Ecto neural progenitor cell (in vitro differentiated cells): ENCODE measurements around the gene TBC1D32.
"Not testable (repeated sequence)": the region's sequence is repeated elsewhere in the genome, so short reads cannot be mapped to it uniquely, and the experiment has no call there.

Experiments
- DNase-seq: peaks from one replicate; pipeline ENCODE4 v3.0.0-alpha.2; 2018; ENCODE audit warnings: low spot score

TBC1D32 gene

DNA sequence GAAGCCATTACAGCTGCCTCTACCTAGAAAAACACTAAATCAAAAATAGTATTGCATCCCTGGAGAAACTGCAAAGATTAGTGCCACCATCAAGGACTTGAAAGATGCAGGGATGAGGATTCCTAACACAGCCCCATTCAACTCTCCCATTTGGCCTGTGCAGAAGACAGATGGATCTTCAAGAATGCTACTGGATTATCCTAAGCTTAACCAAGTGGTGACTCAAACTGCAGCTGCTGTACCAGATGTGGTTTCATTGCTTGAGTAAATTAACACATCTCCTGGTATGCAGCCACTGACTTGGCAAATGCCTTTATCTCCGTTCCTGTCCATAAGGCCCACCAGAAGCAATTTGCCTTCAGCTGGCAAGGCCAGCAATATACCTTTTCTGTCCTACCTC is 117.4 kb downstream of the TBC1D32 start:
- DNase-seq: no peak

DNA sequence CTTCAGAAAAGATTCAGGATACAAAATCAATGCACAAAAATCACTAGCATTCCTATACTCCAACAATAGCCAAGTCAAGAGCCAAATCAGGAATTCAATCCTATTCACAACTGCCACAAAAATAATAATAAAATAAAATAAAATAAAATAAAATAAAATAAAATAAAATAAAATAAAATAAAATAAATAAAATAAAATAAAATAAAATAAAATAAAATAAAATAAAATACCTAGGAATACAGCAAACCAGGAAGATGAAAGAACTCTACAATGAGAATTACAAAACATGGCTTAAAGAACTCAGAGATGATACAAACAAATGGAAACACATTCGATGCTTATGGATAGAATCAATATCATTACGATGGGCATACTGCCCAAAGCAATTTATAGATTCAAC is 120.9 kb downstream of the TBC1D32 start:
- DNase-seq: not testable (repeated sequence)

DNA sequence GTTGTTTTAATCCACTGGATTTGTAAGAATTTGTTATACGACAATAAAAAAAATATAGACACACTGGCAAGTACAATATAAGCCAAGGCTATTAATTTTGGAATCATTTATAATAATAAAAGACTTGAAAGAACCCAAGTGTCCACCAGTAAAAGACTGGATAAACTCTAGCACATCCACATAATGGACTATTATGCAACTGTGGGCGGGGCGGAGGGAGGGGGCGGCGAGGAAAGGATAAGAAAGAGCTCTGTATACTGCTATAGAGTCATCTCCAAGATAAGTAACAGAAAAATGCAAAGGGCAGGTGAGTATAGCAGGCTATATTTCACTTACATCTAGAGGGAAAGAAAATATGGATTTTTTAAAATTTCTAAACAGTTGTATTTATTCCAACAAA is 123.3 kb downstream of the TBC1D32 start:
- DNase-seq: no peak

DNA sequence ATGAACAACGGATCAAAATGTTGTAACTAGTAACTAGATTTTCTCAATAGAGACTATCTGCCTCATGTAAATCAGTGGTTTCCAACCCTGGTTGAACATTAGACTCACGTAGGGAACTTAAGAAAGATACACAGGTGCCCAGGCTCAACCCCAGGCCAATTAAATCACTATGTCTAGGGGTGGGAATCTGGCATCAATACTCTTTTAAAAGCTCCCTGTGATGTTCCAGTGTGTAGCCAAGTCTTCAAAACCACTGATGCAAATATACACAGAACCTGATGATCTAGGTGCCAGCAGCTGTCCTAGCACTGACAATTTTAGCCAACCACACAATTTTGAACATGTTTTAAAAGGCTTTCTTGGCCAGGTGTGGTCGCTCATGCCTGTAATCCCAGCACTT is 128.7 kb downstream of the TBC1D32 start:
- DNase-seq: no peak

- no peak for DNase-seq
Observed at GRCh38 chr6:121201105-121201504, 133.2 kb downstream of the TBC1D32 start.

GRCh38 chr6:121196042-121196441 is 138.2 kb downstream of the TBC1D32 start:
- DNase-seq: not testable (repeated sequence)

DNA sequence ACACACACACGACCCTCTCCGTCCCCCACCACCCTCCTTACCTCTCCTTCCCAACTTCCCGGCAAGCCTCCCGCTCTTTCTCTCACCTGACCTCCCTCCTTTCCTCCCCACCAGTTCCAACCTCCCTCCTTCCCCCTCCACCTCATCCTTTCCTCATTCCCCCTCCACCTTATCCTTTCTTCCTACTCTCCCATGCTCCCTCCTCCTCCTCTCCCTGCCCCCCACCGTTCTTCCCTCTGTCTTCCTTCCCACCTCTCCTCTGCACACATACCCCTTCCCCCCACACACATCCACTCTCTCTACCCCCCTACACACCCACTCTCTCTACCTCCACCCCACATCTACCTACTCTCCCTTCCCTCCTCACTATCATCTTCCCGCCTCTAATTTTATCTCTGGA is 144.2 kb downstream of the TBC1D32 start:
- no peak for DNase-seq

DNA sequence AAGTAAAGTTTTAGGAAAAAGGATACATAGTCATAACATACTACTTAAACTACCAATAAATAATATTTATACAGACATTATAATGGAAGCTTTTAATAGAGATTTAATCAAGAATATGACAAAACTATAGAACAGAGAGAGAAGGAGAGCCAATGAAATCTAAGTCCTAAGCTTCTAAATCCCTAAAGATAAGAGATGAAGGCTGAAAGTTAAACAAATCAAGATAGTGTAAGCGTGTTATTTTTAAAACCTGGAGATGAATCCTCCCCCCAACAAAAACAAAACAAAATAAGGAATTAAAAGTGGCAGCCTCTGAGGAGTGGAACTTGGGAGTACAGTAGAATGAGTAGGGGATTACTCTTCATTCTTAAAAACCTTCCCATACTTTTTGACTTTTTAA is 145.9 kb downstream of the TBC1D32 start:
- no peak for DNase-seq

- DNase-seq: no peak
Observed at GRCh38 chr6:121187833-121188200, 146.5 kb downstream of the TBC1D32 start.

DNA sequence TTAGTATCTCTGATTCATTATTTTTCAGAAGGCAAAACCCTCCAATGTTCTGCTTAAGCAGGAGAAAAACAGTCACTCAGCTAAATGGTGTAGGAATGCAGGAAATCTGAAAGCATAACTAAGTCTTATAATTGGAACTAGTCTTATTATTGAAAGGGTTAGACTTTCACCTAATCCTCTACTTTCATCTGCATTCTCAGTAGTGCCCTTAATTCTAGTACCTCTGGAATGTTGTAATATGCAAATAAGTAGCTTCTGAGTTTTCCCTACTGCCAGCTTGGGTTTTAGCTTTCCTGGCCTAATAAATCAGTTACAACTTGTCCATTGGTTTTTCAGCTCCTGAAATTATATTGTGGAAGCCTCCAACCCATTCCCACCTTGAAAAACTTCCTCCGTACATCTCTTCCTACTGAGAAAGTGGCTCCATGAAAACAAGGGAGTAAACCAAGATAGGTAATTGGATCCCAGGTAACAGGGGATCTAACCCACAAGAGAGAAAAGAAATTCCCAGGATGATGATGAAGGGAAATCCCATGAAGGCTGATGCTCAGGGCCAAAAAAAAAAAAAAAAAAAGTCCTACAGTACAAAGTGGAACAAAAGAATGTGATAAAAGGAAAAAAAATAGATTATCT is 147.0 kb downstream of the TBC1D32 start:
- no peak for DNase-seq

DNA sequence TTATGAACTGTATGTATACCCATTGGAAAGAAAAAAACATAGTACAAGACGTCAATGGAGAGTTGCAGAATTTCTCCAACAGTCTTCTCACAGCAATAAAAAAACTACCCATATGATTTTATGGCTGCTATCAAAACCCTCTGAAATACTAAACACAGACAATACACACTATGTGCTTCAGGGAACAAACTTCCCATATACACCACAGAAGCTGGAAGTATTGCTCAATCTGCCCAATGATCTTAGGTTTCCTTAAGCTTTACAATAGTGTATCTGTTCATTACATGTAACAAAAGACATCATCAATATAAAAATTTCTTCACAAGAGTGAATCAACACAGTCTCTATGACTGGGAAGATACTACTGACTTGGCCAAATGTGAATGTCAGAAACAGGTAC is 150.5 kb downstream of the TBC1D32 start:
- no peak for DNase-seq

GRCh38 chr6:121175827-121176226 is 158.5 kb downstream of the TBC1D32 start:
- no peak for DNase-seq

DNA sequence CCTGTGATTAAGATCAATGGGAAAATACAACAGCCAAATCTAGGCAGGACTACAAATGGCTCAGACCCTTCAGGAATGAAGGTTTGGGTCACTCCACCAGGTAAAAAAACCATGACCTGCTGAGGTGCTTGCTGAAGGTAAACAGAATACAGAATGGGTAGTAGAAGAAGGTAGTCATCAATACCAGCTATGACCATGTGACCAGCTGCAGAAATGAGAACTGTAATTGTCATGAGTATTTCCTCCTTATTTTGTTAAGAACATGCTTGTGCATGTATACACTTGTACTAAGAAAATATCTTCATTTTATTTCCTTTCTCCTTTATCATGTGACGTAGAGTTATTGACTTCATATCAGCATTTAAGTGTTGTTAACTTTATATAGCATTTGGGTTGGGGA is 161.8 kb downstream of the TBC1D32 start:
- DNase-seq: not testable (repeated sequence)

DNA sequence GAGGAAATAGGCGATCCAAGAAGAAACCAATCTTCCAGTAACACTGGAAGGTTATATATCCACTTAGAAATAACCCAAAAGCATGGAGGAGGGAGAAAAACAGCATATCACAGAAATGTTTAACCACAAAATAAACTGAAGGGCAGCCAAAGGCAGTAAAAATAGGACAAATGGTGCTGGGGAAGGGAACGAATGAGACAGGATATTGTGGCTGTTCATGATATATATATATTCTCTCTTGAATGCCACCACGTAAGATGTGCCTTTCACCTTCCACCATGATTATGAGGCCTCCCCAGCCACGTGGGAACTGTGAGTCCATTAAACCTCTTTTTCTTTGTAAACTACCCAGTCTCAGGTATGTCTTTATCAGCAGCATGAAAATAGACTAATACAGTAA is 162.4 kb downstream of the TBC1D32 start:
- DNase-seq: no peak

GRCh38 chr6:121161886-121162285 is 172.4 kb downstream of the TBC1D32 start:
- no peak for DNase-seq

- DNase-seq: no peak
Observed at GRCh38 chr6:121160276-121160675, 174.0 kb downstream of the TBC1D32 start.

GRCh38 chr6:121158891-121159290 is 175.4 kb downstream of the TBC1D32 start:
- no peak for DNase-seq

- no peak for DNase-seq
Observed at GRCh38 chr6:121158438-121158837, 175.8 kb downstream of the TBC1D32 start.

DNA sequence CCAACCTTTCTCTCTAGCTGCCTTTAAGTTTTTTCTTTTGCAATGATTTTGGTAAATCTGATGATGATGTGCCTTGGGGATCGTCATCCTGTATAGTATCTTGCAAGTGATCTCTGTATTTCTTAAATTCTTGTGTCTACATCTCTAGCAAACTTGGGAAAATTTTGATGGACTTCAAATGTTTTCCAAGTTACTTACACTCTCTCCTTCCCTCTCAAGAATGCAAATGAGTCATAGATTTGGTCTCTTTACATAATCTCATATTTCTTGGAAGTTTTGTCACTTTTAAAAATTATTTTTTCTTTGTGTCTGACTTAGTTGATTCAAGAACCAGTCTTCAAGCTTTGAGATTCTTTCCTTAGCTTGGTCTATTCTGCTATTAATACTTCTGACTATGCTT is 176.4 kb downstream of the TBC1D32 start:
- no peak for DNase-seq

- DNase-seq: no peak
Observed at GRCh38 chr6:121143476-121143875, 190.8 kb downstream of the TBC1D32 start.

DNA sequence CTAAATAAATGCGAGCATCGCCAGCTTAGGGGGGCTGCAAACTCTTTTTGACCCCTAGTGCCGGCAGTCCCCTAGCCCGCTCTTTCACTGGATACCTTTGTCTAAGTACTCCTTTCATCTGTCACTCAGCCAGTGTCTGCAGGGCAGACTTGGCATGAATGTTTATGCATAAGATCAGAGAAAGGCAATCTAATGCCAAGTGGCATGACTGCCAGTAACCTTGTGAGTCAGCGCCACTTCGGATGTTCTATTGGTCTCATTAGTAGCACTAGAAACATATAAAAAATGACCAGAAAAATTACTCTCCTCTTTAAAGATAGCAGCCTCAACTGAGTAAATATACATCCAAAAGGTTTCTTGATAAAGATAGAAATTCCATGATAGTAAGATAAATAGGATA is 192.2 kb downstream of the TBC1D32 start:
- no peak for DNase-seq

GRCh38 chr6:121135425-121135824 is 198.9 kb downstream of the TBC1D32 start:
- DNase-seq: no peak

DNA sequence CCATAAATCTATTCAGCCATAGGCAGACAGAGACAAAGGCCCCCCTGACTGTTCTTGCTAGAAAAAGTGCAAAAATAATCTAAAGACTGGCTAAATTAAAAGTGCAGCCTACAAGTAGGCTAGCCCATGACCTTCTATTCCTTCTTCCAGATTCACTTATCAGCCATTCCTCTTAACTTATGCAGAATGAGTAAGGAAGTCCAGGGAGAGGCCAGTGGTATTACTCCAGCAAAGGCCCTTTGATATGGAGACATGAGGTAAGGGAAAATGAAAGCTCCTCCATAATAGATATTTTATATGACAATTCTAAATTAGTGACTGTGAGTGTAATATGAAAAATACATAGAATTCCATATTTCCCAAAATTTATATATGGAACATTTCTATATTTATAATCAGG is 199.4 kb downstream of the TBC1D32 start:
- DNase-seq: no peak

- no peak for DNase-seq
Observed at GRCh38 chr6:121124600-121124999, 209.7 kb downstream of the TBC1D32 start.

- DNase-seq: no peak
Observed at GRCh38 chr6:121112356-121112755, 221.9 kb downstream of the TBC1D32 start.
